Stimulated activated CD8-positive, alpha-beta memory T cell treated with anti-CD3 and anti-CD28 coated beads, Interleukin-12 subunit alpha, Interleukin-12 subunit beta, amount 100 ng/mL, for 4 hours (primary cell): ENCODE data around the gene C14orf119.
"Not testable (repeated sequence)": the region's sequence is repeated elsewhere in the genome, so short reads cannot be mapped to it uniquely, and the experiment has no call there.

ENCODE experiments used
- DNase-seq: peaks from one replicate; pipeline ENCODE4 v3.0.0-alpha.2; 2020; ENCODE audit warnings: low read depth

The C14orf119 gene

DNA sequence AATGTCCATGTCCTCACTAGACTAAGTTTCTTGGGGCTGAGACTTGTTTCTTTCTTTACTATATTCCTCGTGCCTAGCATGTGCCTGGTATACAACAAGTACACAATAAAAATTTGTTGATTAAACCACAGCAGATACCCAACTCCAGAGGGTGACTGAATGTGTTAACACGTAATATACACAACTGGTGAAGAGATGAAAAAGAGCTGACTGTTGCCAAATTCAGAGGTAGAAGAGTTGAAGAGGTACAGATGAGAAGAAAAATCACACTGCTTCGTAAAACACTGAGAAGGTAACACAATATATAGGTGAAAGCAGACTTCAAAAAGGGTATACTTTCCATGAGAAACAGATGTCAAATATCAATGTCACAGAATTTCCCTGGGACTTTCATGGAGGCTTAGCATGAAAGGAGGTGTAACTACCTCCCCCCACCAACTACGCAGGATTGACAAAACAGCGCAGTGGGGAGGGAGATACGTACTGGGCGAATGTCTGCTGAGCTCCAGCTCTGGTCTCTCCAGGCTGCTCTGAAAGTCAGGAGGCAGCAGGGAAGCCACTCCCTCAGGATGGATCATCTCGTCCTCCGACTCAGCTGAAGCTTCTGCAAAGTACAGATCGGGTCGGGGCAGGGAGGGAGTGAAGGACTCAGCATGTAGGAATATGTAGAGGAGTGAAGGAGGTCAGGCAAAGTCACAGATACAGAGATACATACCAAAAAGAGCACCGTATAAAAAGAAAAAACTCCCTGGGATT is 5.6 kb upstream of the C14orf119 start:
- no peak for DNase-seq

DNA sequence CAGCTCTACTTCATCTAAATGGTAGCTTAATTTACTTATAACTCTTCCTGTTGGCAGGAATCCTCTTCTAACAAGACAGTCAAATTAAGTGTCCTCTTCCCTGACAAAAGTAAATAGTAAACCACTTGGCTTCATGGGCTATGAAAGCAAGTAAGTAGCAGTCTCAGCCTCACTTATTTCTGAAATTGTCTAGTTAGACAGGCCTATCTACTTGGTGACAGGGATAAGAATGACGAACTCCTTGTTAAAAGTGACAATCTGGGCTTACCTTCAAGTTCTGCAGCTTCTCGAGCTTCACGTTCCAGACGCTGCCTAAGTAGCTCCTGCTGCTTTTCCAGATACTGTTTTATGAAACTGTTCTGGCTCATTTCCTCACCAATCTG is 5.1 kb upstream of the C14orf119 start:
- DNase-seq, result no peak

DNA sequence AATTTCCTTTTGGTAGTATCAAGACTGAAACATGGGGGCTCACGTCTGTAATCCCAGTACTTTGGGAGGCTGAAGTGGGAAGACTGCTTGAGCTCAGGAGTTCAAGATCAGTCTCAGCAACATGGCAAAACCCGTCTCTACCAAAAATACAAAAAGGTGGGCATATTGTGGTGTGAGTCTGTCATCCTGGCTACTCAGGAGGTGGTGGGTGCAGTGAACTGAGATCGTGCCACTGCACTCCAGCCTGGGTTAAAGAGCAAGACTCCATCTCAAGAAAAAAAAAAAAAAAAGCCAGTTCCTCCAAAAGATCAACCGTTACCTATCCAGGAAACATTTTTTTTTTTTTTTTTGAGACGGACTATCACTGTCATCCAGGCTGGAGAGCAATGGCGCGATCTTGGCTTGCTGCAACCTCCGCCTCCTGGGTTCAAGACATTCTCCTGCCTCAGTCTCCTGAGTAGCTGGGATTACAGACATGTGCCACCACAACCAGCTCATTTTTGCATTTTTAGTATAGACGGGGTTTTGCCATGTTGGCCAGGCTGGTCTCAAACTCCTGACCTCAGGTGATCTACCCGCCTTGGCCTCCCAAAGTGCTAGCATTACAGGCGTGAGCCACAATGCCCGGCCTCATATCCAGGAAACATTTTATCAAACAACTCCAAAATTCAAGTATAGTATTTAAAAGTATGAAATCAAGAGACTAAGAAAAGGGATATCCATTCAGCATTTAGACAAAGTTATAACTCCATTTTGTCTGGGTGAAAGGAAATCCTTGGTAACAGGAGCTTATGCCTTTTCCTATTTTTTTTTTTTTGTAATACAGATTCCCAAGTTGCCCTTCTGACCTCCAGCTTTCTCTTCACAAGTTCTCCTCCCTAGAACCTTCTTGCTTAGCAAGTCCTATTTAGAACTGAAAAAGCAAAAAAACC is 3.7 kb upstream of the C14orf119 start:
- DNase-seq, result no peak

DNA sequence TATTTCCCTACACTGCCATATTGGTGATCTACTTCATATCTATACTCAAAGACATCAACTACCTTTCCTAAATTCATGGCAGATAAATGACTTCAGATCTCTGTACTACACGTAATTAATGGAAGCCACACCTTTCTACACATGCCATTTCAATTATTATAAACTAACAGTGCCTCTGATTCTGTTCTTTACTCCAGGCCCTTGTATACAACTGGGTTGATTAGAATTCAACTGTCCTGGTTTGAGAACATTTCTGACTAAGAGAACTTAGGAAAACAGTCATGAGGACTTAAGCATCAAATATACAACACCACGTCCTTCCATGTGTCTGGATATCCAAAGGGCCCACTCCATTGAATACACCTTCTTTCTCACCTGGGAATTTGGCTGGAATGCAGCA is 2.2 kb upstream of the C14orf119 start:
- no peak for DNase-seq

DNA sequence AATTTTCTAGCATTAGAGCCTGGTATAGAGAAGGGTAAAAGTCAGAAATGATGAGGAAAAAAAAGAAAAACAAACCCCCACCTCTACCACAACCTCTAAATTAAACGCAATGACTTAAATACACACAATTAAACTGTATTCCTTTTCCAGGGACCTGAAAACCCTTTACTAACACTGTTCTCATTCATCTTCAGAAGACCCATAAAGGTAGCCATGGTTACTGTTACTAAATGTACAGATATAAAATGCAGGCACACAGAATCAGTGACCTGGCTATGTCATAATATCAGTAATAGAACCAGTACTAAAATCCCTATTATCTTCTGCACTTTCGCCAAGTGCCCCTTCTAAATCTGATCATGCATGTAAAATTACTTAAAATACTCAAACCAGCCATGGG is 1.8 kb upstream of the C14orf119 start:
- no peak for DNase-seq

DNA sequence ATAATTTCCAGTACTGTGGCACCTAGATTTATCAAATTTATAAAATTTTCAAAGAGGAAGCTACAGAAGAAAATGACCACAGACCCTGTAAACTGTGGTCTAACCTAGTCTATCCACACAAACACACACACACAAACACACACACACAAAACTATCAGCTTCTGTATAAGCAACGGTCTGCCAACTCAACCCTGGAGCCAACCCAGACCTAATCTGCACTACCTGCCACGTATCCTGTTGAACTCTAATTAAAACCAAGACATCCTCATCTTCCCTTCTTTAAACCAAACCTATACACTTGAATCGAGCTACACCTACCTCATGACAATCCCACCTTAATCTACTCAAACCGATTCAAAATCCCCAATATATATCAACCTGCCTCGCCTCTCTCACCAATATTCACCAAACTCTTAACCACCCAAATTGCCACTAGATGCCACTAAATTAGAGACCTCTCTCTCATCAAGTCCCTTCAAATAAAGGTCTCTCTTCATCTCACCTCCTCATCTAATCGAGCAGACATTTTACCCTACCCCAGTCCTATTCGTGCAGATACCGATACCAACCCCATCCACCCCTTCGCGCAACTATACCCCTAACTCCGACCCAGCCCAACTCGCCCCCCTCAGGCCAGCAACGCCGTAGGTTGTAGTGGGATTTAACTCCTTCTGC is 1.2 kb upstream of the C14orf119 start:
- DNase-seq, result no peak

DNA sequence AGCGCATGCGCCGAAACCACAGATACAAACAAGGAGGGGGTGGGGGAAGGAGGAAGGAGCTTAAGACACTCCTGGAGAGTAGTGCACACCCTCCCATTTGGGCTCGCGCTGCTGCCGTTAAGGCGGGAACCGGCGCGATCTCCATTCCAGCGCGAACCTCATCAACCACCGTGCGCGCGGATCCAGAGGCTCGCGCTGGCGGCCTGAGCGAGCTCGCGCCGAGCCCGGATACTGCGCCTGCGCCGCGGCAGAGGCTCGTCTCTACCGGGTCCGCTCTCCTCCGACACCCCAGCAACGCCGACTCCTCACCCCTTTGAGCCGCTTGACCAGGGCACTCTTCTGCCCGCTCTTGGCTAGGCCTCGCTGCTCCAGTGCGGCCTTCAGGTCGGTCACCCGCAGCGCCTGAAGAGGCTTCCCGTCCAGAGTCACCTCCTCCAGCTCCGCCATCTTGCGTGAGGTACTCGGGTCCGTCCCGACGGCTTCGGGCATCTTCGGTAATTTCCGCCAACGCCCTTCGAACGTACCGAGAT is 574 bp upstream of the C14orf119 start, which contains the start of gene ACIN1:
Gene ACIN1 (minus strand): TSS at position 471 of the 530 bp plus-strand sequence. CDS start 24 bp downstream, at position 447.
- DNase-seq, result peak; percentile 97

DNA sequence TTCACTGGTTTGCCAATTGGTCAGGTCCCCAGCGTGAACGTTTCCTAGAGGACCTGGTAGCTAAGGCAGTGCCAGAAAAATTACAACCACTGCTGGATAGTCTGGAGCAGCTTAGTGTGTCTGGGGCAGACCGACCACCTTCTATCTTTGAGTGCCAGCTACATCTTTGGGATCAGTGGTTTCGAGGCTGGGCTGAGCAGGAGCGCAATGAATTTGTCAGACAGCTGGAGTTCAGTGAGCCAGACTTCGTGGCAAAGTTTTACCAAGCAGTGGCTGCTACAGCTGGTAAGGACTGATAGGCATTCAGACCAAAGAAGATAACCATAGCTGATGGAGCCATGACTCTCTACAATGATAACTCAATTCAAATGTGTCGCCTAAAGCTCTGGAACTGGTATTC is 2.5 kb downstream of the C14orf119 start:
- no peak for DNase-seq

DNA sequence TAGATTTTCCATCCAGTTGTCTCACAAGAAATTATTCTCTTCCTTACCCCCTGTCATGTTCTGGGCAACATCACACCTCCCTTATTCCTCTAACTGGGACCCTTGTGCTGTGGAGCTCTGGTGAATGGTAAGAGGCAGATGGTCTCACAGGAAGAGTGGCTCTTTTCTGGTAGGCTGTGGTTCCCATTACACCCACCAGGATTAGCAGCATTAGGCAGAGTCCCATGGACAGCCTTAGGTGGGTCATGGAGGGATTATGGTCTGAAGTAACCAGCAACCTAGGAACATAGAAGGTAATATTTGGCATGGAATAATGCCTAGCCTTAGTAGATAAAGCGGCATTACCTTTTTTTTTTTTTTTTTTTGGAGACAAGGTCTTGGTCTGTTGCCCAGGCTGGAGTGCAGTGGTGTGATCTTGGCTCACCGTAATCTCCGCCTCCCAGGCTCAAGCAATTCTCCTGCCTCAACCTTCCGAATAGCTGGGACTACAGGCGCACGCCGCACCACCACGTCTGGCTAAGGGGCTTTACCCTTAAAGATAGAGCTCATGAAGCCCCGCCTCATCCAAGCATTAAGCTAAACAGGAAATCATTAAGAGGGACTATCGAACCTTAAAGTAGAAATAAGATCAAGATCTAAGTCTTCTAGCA is 4.0 kb downstream of the C14orf119 start:
- DNase-seq, result no peak

DNA sequence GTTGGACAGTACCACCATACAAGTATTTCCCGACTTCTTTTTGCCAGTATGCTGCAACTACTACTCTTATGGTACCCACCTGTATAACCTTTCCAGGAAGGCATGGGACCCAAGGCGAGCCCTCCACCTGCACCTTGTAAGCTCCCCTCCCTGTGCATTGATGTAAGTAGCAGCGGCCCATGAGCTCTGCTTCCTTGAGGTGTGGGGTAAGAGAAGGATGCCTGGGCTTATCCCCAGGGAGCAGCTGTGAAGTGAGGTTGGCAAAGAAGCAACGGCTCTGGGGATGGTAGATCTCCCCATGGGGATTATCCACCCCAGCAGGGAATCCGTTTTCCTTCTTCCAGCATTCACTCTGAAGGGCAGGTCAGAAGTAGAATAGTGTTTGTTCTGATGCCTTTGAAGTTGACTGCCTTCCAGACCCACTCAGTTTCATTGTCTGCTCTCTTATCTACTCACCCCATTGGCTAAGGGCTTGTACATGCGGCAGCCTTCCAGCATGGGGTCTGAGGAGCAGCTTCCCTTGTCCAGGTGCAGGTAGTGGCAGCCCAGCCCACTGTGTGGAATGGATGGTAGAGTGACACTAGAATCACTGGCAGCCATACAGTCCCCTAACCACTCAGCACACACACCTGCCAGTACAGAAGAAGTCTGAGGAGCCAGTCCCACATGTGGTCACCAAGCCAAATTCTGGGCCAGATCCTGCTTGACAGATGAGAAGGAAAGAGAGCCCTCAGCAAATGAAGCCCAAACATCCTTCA is 6.1 kb downstream of the C14orf119 start:
- DNase-seq, result no peak

DNA sequence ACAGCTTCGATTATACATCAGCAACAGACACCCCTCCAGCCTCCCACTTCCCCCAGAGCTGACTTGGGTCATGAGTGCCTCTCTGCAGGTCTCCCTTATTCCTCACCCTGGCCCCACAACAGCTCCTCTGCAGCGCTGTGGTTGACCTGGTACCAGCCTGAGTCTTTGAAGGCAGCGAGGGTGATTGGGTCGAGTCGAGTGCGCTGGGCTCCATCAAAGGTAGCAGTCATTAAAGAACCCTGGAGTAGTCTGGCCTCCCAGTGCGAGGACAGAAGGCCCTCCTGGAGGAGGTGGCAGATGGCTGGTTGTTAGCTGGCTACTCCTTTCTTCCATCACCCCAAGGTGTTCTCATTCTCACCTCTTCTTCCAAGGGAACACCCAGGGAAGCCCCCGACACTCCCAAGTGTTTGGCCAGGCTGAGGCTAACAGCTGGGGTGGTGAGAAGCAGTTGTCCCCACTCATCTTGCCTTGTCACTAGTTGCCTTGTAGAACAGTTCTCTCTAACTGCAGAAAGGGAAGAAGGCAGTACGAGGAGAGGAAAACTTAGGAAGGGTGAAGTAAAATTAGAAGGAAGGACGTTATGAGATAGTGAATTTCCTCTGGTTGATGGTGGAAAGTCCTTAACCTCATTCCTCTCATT is 6.8 kb downstream of the C14orf119 start:
- no peak for DNase-seq

DNA sequence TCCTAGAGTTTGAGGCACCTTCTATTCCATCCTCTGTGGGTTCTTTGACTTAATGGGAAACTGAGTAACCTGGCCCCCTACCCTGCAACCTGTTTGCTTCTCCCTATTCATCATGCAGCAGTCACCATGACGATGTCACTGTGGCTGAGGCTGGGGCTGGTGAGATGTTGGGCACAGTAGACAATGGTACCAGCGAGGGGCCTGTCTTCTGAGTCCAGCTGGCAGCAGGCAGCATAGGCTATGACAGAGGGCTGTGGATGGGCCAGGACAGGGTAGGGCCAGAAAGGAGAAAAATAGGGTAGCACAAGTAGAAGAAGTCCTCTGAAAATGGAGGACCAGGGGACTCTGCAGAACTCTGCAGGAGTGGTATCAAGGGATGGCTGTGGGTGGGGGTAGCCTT is 7.5 kb downstream of the C14orf119 start:
- no peak for DNase-seq

DNA sequence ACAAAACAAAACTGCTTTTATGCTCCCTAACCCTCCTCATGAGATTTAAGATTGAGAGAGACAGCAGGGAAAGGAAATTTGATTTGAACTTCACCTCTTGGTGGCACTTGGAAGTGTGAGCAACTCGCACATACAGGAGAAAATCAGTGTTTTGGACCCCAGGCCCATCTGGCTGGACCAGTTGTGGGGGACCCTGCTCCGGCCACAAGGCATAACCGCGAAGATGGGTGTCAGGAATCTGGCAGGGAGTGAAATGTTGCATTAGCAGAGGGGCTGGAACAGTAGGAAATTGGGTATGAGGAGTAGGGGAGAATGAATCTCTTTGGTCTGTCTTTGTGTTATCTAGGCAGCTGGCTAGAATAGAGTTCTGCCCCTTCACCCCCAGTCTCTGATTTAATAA is 8.3 kb downstream of the C14orf119 start:
- no peak for DNase-seq

DNA sequence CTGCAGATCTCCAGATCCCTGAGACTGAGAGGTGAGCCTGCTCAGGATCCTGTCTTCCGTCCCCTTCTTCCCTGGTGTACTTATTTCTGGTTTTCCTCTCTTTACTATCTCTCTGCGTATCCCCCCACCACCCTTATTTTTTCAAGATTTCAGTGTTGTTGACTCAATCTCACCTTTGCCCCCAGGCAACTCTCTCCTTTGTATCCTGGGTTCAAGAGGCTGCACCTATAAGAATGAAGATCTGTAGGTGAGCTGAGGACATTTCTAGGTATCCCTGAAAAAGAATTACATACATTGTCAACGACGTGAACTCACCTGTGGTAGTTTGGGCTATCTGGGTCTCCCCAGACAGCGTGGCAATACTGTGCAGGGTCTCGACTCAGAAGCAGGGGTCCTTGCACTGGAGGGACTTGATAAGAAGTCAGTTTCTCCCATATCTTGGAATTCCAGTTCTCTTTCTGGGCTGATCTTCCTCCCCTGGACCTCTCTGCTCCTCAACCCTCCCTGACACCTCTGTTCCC is 8.8 kb downstream of the C14orf119 start:
- no peak for DNase-seq

DNA sequence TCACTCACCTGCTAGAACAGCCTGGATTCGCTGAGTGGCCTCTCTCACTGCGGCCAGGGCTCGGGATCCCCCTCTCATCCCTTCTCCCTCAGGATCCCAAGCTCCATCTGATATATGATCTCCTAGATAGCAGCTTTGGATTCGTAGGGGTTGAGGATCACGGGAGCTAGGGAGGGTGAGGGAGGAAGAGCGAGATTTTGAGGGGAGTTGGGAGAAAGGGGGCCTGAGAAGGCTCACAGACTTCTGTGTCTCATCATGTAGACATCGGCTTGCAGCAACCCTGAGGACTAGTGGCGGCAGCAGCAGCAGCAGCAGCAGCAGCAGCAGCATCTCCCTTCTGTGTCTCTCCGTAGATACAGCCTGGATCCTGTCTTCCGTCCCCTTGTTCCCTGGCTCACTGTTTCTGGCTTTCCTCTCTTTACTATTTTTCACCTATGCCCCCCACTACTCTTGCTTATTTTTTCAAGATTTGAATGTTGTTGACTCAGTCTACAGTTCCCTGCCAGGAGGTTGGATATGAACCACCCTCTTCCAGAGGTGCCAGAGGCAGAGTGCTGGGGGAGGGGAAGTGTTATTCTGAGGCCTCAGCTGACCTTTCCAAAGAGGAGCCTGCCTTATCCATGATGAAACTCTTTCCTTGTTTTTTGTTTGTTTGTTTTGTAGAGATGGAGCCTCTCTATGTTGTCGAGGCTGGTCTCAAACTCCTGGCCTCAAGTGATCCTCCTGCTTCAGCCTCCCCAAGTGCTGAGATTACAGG is 9.5 kb downstream of the C14orf119 start, which contains the start of gene CIROP:
Gene CIROP (minus strand): TSS at position 399 of the 757 bp plus-strand sequence. CDS start 69 bp downstream, at position 330.
- DNase-seq, result no peak

DNA sequence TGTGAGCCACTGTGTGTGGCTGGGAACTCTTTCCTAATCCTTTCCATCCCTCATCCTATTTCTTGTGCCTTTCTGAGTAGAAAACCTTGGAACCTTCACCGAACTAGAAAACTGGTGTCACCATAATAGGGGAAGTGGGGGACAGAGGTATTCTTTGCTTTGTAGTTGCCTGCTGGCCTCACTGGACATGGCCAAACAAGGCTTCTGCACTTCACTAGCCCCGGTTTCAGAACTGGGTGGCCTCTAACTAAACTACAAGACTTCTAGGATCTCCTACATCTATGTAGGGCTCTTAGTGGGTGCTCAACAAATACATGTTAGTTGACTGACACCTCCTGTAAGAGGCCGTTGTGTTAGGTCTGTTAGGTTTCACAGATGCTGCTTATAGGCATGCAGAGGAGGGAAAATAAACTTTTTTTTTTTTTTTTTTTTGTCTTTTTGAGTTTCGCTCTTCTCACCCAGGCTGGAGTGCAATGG is 10.1 kb downstream of the C14orf119 start:
- no peak for DNase-seq

DNA sequence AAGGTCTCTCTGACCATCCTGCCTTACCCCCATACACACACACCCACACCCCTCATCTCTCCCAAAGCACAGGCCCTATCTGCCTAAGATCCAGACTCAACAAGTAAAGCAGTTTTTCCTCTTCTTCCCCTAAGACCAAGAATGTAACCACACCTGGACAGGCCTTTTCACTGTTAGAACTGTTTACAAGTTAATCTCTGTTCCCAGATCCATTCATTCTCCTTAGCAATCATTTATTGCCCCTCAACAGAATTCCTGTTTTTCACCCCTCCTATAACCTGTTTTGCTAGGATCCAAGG is 11.4 kb downstream of the C14orf119 start:
- no peak for DNase-seq

DNA sequence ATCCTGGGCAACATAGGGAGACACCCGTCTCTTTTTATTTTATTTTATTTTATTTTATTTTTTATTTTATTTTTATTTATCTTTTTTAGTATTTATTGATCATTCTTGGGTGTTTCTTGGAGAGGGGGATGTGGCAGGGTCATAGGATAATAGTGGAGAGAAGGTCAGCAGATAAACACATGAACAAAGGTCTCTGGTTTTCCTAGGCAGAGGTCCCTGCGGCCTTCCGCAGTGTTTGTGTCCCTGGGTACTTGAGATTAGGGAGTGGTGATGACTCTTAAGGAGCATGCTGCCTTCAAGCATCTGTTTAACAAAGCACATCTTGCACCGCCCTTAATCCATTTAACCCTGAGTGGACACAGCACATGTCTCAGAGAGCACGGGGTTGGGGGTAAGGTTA is 12.3 kb downstream of the C14orf119 start:
- not testable (repeated sequence) for DNase-seq

DNA sequence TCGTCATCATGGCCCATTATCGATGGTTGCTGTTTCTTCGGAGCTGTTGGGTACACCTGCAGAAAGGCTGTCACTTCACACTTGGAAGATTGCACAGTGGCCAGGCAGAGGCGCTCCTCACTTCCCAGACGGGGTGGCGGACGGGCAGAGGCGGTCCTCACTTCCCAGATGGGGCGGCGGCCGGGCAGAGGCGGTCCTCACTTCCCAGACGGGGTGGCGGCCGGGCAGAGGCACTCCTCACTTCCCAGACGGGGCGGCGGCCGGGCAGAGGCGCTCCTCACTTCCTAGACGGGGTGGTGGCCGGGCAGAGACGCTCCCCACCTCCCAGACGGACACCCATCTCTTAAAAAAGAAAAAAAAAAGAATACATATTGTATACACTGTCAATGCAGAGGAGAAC is 12.9 kb downstream of the C14orf119 start:
- not testable (repeated sequence) for DNase-seq
